Suprapubic skin (tissue), 4 donors: Measurements from ENCODE around the gene GATA6. TPM values are rescaled to one million over a fixed set of nuclear protein-coding genes. Genes with fewer than 3 reads are reported as not detected.
"Not testable (repeated sequence)": the region's sequence is repeated elsewhere in the genome, so short reads cannot be mapped to it uniquely, and the experiment has no call there.

Experiments used
- DNase-seq, 2 donors: peaks; one replicate each; pipeline ENCODE4 v3.0.0-alpha.2; 2019; ENCODE audit warnings: low spot score in 2 of 2
- H3K27ac ChIP-seq: fragments of 200-600 bp; sonication (generic); one replicate; pipeline ENCODE4 v1.5.1; 2019
- H3K27me3 ChIP-seq: fragments of 200-600 bp; sonication (generic); one replicate; pipeline ENCODE4 v1.5.1; 2019
- H3K36me3 ChIP-seq: fragments of 200-600 bp; sonication (generic); one replicate; pipeline ENCODE4 v1.5.1; 2019
- H3K4me1 ChIP-seq: fragments of 200-600 bp; sonication (generic); one replicate; pipeline ENCODE4 v1.5.1; 2019
- H3K4me3 ChIP-seq: fragments of 200-600 bp; sonication (generic); one replicate; pipeline ENCODE4 v1.5.1; 2019; ENCODE audit warnings: mild to moderate bottlenecking
- H3K9me3 ChIP-seq: fragments of 200-600 bp; sonication (generic); one replicate; pipeline ENCODE4 v1.5.1; 2019
- CTCF ChIP-seq, 2 donors: fragments of 200-600 bp in 1 of 2; fragments of 450-650 bp in 1 of 2; sonication (generic) in 1 of 2; IDR thresholded peaks; one replicate each; pipeline ENCODE4 v1.5.1; 2016 to 2019; ENCODE audit warnings: antibody characterized with exemption in 2 of 2, mild to moderate bottlenecking in 1 of 2, moderate library complexity in 1 of 2
- EP300 ChIP-seq: sonication (generic); formaldehyde crosslinking; IDR thresholded peaks from one replicate; pipeline ENCODE4 v1.6.1; 2017; ENCODE audit warnings: antibody characterized with exemption
- POLR2A ChIP-seq, 2 donors: fragments of 450-650 bp; IDR thresholded peaks; one replicate each; pipeline ENCODE4 v1.6.1; 2017; ENCODE audit warnings: antibody characterized with exemption in 2 of 2, mild to moderate bottlenecking in 2 of 2, moderate library complexity in 2 of 2
- POLR2AphosphoS5 ChIP-seq, 3 donors: sonication (generic); formaldehyde crosslinking; IDR thresholded peaks; one replicate each; pipeline ENCODE4 v1.6.1; 2017; ENCODE audit warnings: antibody characterized with exemption in 3 of 3
- WGBS: methylation state at CpG from one replicate; pipeline ENCODE4 v1.1.5; 2018; 5-methylcytosine and 5-hydroxymethylcytosine counted together
- total RNA-seq, 4 donors: library from RNA; depleted of rRNA; stranded (reverse); fragments of >200 nt; gene quantifications; one replicate each; pipeline ENCODE4 v1.1.0, GENCODE V29; 2016

GATA6 gene
- total RNA-seq, 4 donors from 2014 or later: 2.1 to 3.4 (median 2.6) TPM

- peak in 1 of 2 donors; percentile 48 for DNase-seq
- H3K9me3 ChIP-seq: no peaks in the 10 kb centered on the region
- TF ChIP-seq CTCF (IDR thresholded peaks at IDR 0.05) (no peak), POLR2A (IDR thresholded peaks at IDR 0.05) (no peak), POLR2AphosphoS5 (IDR thresholded peaks at IDR 0.05) (no peak), EP300 (no peak)
- H3K27me3 ChIP-seq: peaks cover 7% of the 10 kb centered on the region
- H3K36me3 ChIP-seq: no peaks in the 10 kb centered on the region
- H3K27ac ChIP-seq: no peak overlapping the region
- no peak overlapping the region for H3K4me3 ChIP-seq
- no peaks in the 10 kb centered on the region for H3K4me1 ChIP-seq
- 63% methylated on average over 7 of the region's 7 CpGs for WGBS
These were observed 24.8 kb downstream of the GATA6 start for GRCh38 chr18:22194151-22194598.

GRCh38 chr18:22195052-22195451 is 25.7 kb downstream of the GATA6 start:
- no peaks in the 10 kb centered on the region for H3K36me3 ChIP-seq
- H3K27ac ChIP-seq: no peak overlapping the region
- peaks cover 7% of the 10 kb centered on the region for H3K27me3 ChIP-seq
- no peak for TF ChIP-seq POLR2AphosphoS5 (IDR thresholded peaks at IDR 0.05)
- TF ChIP-seq EP300: no peak
- no peak for TF ChIP-seq POLR2A (IDR thresholded peaks at IDR 0.05)
- no peak for TF ChIP-seq CTCF (IDR thresholded peaks at IDR 0.05)
- no peaks in the 10 kb centered on the region for H3K9me3 ChIP-seq
- H3K4me3 ChIP-seq: no peak overlapping the region
- DNase-seq: no peak
- 98% methylated on average over 11 of the region's 11 CpGs for WGBS
- no peaks in the 10 kb centered on the region for H3K4me1 ChIP-seq

- not testable (repeated sequence) for H3K27ac ChIP-seq, H3K4me3 ChIP-seq, DNase-seq, H3K36me3 ChIP-seq, H3K4me1 ChIP-seq, H3K9me3 ChIP-seq
- peaks cover 12% of the 10 kb centered on the region for H3K27me3 ChIP-seq
- WGBS: 89% methylated on average over 5 of the region's 5 CpGs
These were observed 27.6 kb downstream of the GATA6 start for GRCh38 chr18:22196943-22197342.

GRCh38 chr18:22197668-22198067 is 28.3 kb downstream of the GATA6 start:
- 84% methylated on average over 2 of the region's 2 CpGs for WGBS
- Histone ChIP-seq H3K4me1 (no peaks in the 10 kb centered on the region), H3K36me3 (no peaks in the 10 kb centered on the region), H3K4me3 (no peak overlapping the region), H3K27ac (no peak overlapping the region), H3K9me3 (no peaks in the 10 kb centered on the region), H3K27me3 (peaks cover 12% of the 10 kb centered on the region)
- no peak for TF ChIP-seq POLR2A (IDR thresholded peaks at IDR 0.05)
- TF ChIP-seq CTCF (IDR thresholded peaks at IDR 0.05): no peak
- TF ChIP-seq EP300: no peak
- TF ChIP-seq POLR2AphosphoS5 (IDR thresholded peaks at IDR 0.05): no peak
- DNase-seq: no peak

- H3K27ac ChIP-seq: no peak overlapping the region
- no peak overlapping the region for H3K4me3 ChIP-seq
- H3K36me3 ChIP-seq: no peaks in the 10 kb centered on the region
- H3K4me1 ChIP-seq: no peaks in the 10 kb centered on the region
- no peak for DNase-seq
- TF ChIP-seq CTCF (IDR thresholded peaks at IDR 0.05) (no peak), EP300 (no peak), POLR2AphosphoS5 (IDR thresholded peaks at IDR 0.05) (no peak), POLR2A (IDR thresholded peaks at IDR 0.05) (no peak)
- H3K27me3 ChIP-seq: peaks cover 12% of the 10 kb centered on the region
- 95% methylated on average over 7 of the region's 7 CpGs for WGBS
- no peaks in the 10 kb centered on the region for H3K9me3 ChIP-seq
These were observed 28.8 kb downstream of the GATA6 start for GRCh38 chr18:22198163-22198562.

- Histone ChIP-seq H3K27ac (no peak overlapping the region), H3K4me1 (no peaks in the 10 kb centered on the region), H3K4me3 (no peak overlapping the region), H3K9me3 (no peaks in the 10 kb centered on the region), H3K36me3 (no peaks in the 10 kb centered on the region), H3K27me3 (peaks cover 7% of the 10 kb centered on the region)
- 84% methylated on average over 6 of the region's 6 CpGs for WGBS
- peak in 1 of 2 donors; percentile 43 for DNase-seq
- TF ChIP-seq CTCF (IDR thresholded peaks at IDR 0.05) (no peak), EP300 (no peak), POLR2AphosphoS5 (IDR thresholded peaks at IDR 0.05) (no peak), POLR2A (IDR thresholded peaks at IDR 0.05) (no peak)
These were observed 29.6 kb downstream of the GATA6 start for GRCh38 chr18:22199005-22199404.
